Suprapubic skin (tissue), 4 donors: ENCODE data around the gene BUB1B.

ENCODE experiments used
- CTCF ChIP-seq, 2 donors: fragments of 200-600 bp in 1 of 2; fragments of 450-650 bp in 1 of 2; sonication (generic) in 1 of 2; IDR thresholded peaks; one replicate each; pipeline ENCODE4 v1.5.1; 2016 to 2019; ENCODE audit warnings: antibody characterized with exemption in 2 of 2, mild to moderate bottlenecking in 1 of 2, moderate library complexity in 1 of 2
- EP300 ChIP-seq: sonication (generic); formaldehyde crosslinking; IDR thresholded peaks from one replicate; pipeline ENCODE4 v1.6.1; 2017; ENCODE audit warnings: antibody characterized with exemption
- POLR2A ChIP-seq, 2 donors: fragments of 450-650 bp; IDR thresholded peaks; one replicate each; pipeline ENCODE4 v1.6.1; 2017; ENCODE audit warnings: antibody characterized with exemption in 2 of 2, mild to moderate bottlenecking in 2 of 2, moderate library complexity in 2 of 2
- POLR2AphosphoS5 ChIP-seq, 3 donors: sonication (generic); formaldehyde crosslinking; IDR thresholded peaks; one replicate each; pipeline ENCODE4 v1.6.1; 2017; ENCODE audit warnings: antibody characterized with exemption in 3 of 3

GRCh38 chr15:40128766-40129660 is 31.9 kb upstream of the BUB1B start:
- TF ChIP-seq CTCF (IDR thresholded peaks at IDR 0.05): no peak
- no peak for TF ChIP-seq POLR2A (IDR thresholded peaks at IDR 0.05)
- TF ChIP-seq POLR2AphosphoS5 (IDR thresholded peaks at IDR 0.05): no peak
- no peak for TF ChIP-seq EP300
